Measurements from ENCODE around the gene TRA2B.
A peak's percentile ranks its signal among the peaks of the same experiment; 100 is the strongest.
"Not testable (repeated sequence)": the region's sequence is repeated elsewhere in the genome, so short reads cannot be mapped to it uniquely, and the experiment has no call there.

TRA2B gene

DNA sequence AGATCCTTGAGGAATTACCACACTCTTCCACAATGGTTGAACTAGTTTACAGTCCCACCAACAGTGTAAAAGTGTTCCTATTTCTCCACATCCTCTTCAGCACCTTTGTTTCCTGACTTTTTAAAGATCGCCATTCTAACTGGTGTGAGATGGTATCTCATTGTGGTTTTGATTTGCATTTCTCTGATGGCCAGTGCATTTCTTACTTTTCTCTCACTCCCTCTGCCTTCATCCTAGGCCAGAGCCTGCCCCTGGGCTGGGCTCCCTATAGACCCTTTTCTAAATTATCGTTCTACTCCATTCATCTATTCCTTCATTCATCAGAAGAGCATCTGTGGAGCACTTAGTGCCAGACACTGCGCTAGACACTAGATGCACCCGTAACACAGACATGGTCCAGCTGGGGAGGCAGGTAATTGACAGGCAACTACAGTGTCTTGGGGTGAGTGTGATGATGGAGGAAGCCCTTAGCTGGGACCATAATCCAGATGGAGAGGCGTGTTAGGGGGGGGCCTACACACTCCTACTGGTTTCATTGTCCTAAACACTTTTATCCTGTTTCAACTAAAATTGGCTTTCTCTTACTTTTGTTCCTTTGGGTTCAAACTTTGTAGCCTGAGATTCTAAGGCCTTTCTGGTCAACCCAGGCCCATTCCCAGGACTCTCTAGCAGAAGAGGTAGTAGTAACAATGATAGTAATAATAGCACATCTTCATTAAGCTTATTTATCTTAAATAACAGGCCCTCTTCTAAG lies 27.3 kb downstream of the TRA2B start:
- peak; percentile 37 for ATAC-seq

DNA sequence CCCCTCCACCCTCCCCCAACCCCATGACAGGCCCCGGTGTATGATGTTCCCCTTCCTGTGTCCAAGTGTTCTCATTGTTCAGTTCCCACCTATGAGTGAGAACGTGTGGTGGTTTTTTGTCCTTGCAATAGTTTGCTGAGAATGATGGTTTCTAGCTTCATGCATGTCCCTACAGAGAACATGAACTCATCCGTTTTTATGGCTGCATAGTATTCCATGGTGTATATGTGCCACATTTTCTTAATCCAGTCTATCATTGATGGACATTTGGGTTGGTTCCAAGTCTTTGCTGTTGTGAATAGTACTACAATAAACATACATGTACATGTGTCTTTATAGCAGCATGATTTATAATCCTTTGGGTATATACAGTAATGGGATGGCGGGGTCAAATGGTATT lies 27.9 kb downstream of the TRA2B start:
- not testable (repeated sequence) for ATAC-seq

DNA sequence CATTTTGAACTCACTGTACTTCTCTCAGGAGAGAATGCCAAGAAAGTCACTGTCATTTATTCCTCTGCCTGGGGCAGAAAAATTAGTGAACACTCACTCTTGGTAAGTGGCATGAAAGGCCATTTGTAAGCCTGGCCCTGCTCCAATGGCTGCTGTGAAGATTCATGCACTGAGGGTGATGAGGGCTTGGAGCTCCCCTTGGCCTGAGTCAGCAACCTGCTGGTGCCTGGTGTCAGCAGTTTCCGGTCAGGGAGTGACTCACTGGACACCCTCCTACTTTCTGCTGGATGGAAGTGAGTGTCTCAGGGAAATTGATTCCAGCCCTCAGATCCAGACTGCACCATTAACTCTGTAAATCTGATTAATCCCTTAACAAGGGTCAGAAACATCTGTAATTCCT lies 37.6 kb downstream of the TRA2B start:
- TF ChIP-seq ESRRG (CRISPR knock-in tag; IDR thresholded peaks at IDR 0.05) (no peak), CSDC2 (CRISPR knock-in tag; IDR thresholded peaks at IDR 0.05) (no peak), ZFP30 (CRISPR knock-in tag; IDR thresholded peaks at IDR 0.05) (no peak), ZNF70 (CRISPR knock-in tag; IDR thresholded peaks at IDR 0.05) (no peak), BACH2 (CRISPR knock-in tag; IDR thresholded peaks at IDR 0.05; ENCODE audit: borderline replicate concordance) (no peak), ISL1 (CRISPR knock-in tag; IDR thresholded peaks at IDR 0.05) (no peak), RARB (CRISPR knock-in tag; IDR thresholded peaks at IDR 0.05) (no peak), TCF4 (CRISPR knock-in tag; IDR thresholded peaks at IDR 0.05; ENCODE audit: borderline replicate concordance) (peak; percentile 60; the same call in 1 of the 2 replicates), ZC3H10 (CRISPR knock-in tag; IDR thresholded peaks at IDR 0.05) (no peak), ZNF8 (CRISPR knock-in tag; IDR thresholded peaks at IDR 0.05) (no peak), ARNTL (CRISPR knock-in tag; IDR thresholded peaks at IDR 0.05; ENCODE audit: borderline replicate concordance, low read depth) (no peak)
- TF ChIP-seq, protein P1, sequence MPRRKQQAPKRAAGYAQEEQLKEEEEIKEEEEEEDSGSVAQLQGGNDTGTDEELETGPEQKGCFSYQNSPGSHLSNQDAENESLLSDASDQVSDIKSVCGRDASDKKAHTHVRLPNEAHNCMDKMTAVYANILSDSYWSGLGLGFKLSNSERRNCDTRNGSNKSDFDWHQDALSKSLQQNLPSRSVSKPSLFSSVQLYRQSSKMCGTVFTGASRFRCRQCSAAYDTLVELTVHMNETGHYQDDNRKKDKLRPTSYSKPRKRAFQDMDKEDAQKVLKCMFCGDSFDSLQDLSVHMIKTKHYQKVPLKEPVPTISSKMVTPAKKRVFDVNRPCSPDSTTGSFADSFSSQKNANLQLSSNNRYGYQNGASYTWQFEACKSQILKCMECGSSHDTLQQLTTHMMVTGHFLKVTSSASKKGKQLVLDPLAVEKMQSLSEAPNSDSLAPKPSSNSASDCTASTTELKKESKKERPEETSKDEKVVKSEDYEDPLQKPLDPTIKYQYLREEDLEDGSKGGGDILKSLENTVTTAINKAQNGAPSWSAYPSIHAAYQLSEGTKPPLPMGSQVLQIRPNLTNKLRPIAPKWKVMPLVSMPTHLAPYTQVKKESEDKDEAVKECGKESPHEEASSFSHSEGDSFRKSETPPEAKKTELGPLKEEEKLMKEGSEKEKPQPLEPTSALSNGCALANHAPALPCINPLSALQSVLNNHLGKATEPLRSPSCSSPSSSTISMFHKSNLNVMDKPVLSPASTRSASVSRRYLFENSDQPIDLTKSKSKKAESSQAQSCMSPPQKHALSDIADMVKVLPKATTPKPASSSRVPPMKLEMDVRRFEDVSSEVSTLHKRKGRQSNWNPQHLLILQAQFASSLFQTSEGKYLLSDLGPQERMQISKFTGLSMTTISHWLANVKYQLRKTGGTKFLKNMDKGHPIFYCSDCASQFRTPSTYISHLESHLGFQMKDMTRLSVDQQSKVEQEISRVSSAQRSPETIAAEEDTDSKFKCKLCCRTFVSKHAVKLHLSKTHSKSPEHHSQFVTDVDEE (CRISPR knock-in tag; IDR thresholded peaks at IDR 0.05), result 0 out of 2 replicates have a peak, but pooled peaks have one; percentile 20
- TF ChIP-seq, protein P2, sequence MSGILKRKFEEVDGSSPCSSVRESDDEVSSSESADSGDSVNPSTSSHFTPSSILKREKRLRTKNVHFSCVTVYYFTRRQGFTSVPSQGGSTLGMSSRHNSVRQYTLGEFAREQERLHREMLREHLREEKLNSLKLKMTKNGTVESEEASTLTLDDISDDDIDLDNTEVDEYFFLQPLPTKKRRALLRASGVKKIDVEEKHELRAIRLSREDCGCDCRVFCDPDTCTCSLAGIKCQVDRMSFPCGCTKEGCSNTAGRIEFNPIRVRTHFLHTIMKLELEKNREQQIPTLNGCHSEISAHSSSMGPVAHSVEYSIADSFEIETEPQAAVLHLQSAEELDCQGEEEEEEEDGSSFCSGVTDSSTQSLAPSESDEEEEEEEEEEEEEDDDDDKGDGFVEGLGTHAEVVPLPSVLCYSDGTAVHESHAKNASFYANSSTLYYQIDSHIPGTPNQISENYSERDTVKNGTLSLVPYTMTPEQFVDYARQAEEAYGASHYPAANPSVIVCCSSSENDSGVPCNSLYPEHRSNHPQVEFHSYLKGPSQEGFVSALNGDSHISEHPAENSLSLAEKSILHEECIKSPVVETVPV (CRISPR knock-in tag; IDR thresholded peaks at IDR 0.05), result no peak
- TF ChIP-seq, protein P3, sequence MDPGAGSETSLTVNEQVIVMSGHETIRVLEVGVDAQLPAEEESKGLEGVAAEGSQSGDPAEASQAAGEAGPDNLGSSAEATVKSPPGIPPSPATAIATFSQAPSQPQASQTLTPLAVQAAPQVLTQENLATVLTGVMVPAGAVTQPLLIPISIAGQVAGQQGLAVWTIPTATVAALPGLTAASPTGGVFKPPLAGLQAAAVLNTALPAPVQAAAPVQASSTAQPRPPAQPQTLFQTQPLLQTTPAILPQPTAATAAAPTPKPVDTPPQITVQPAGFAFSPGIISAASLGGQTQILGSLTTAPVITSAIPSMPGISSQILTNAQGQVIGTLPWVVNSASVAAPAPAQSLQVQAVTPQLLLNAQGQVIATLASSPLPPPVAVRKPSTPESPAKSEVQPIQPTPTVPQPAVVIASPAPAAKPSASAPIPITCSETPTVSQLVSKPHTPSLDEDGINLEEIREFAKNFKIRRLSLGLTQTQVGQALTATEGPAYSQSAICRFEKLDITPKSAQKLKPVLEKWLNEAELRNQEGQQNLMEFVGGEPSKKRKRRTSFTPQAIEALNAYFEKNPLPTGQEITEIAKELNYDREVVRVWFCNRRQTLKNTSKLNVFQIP (CRISPR knock-in tag; IDR thresholded peaks at IDR 0.05; ENCODE audit: borderline replicate concordance, low read depth), result no peak
- TF ChIP-seq, protein P4, sequence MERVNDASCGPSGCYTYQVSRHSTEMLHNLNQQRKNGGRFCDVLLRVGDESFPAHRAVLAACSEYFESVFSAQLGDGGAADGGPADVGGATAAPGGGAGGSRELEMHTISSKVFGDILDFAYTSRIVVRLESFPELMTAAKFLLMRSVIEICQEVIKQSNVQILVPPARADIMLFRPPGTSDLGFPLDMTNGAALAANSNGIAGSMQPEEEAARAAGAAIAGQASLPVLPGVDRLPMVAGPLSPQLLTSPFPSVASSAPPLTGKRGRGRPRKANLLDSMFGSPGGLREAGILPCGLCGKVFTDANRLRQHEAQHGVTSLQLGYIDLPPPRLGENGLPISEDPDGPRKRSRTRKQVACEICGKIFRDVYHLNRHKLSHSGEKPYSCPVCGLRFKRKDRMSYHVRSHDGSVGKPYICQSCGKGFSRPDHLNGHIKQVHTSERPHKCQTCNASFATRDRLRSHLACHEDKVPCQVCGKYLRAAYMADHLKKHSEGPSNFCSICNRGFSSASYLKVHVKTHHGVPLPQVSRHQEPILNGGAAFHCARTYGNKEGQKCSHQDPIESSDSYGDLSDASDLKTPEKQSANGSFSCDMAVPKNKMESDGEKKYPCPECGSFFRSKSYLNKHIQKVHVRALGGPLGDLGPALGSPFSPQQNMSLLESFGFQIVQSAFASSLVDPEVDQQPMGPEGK (CRISPR knock-in tag; IDR thresholded peaks at IDR 0.05; ENCODE audit: borderline replicate concordance), result no peak
- ATAC-seq, result peak; percentile 100

DNA sequence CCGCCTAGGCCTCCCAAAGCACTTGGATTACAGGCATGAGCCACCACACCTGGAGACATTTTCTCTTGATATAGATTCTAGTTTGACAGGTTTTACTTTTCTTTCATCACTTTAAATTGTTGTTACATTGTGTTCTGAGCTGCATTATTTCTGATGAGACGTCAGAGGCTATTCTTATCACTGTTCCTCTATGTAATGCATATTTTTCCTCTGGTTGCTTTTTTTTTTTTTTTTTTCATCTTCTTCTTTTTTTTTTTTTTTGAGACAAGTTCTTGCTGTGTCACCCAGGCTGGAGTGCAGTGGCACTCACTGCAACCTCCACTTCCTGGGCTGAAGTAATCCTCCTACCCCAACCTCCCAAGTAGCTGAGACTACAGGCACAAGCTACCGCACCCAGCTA lies 41.2 kb downstream of the TRA2B start:
- TF ChIP-seq, protein P1 (CRISPR knock-in tag; IDR thresholded peaks at IDR 0.05), result no peak
- TF ChIP-seq SNAI2 (CRISPR knock-in tag; IDR thresholded peaks at IDR 0.05) (no peak), ISL1 (CRISPR knock-in tag; IDR thresholded peaks at IDR 0.05) (no peak), PPARA (CRISPR knock-in tag; IDR thresholded peaks at IDR 0.05; ENCODE audit: borderline replicate concordance) (no peak)
- TF ChIP-seq, protein P4 (CRISPR knock-in tag; IDR thresholded peaks at IDR 0.05; ENCODE audit: borderline replicate concordance), result no peak
- ATAC-seq, result no peak
